ENCODE results near the gene CCDC126.

Gene CCDC126

GRCh38 chr7:23604296-23604640, 7.1 kb downstream of the CCDC126 start:
- Histone ChIP-seq H3K9me3 (no peaks in the 10 kb centered on the region), H3K4me3 (no peak overlapping the region), H3K36me3 (replicated peaks) (no peaks in the 10 kb centered on the region), H3K4me1 (peaks cover 9% of the 10 kb centered on the region), H3K27me3 (ENCODE audit: low read depth) (no peaks in the 10 kb centered on the region)
- no peak for DNase-seq (ENCODE audit: low spot score in 2 of 2)
- in situ Hi-C loops (cut with MboI; ENCODE audit: low sequenced_read_pairs): no loop called here

GRCh38 chr7:23607130-23607529, 9.9 kb downstream of the CCDC126 start:
- no peaks in the 10 kb centered on the region for H3K27me3 ChIP-seq (ENCODE audit: low read depth)
- no peak overlapping the region for H3K4me3 ChIP-seq
- H3K36me3 ChIP-seq (replicated peaks): no peaks in the 10 kb centered on the region
- no peaks in the 10 kb centered on the region for H3K9me3 ChIP-seq
- in situ Hi-C loops (cut with MboI; ENCODE audit: low sequenced_read_pairs): no loop called here
- H3K4me1 ChIP-seq: no peaks in the 10 kb centered on the region
- no peak for DNase-seq (ENCODE audit: low spot score in 2 of 2)

GRCh38 chr7:23607866-23608265, 10.7 kb downstream of the CCDC126 start:
- Histone ChIP-seq H3K36me3 (replicated peaks) (no peaks in the 10 kb centered on the region), H3K4me3 (no peak overlapping the region), H3K27me3 (ENCODE audit: low read depth) (no peaks in the 10 kb centered on the region), H3K9me3 (no peaks in the 10 kb centered on the region), H3K4me1 (no peaks in the 10 kb centered on the region)
- in situ Hi-C loops (cut with MboI; ENCODE audit: low sequenced_read_pairs): no loop called here
- DNase-seq (ENCODE audit: low spot score in 2 of 2): no peak

GRCh38 chr7:23615331-23615730, 18.1 kb downstream of the CCDC126 start:
- no peaks in the 10 kb centered on the region for H3K27me3 ChIP-seq (ENCODE audit: low read depth)
- H3K36me3 ChIP-seq (replicated peaks): no peaks in the 10 kb centered on the region; the same call in 1 of the 2 replicates
- H3K4me3 ChIP-seq: no peak overlapping the region
- H3K9me3 ChIP-seq: no peaks in the 10 kb centered on the region
- DNase-seq (ENCODE audit: low spot score in 2 of 2): no peak
- no peaks in the 10 kb centered on the region for H3K4me1 ChIP-seq
- in situ Hi-C loops (cut with MboI; ENCODE audit: low sequenced_read_pairs): no loop called here

GRCh38 chr7:23616593-23616992, 19.4 kb downstream of the CCDC126 start:
- no peaks in the 10 kb centered on the region for H3K4me1 ChIP-seq
- H3K36me3 ChIP-seq (replicated peaks): no peaks in the 10 kb centered on the region; the same call in 1 of the 2 replicates
- no peaks in the 10 kb centered on the region for H3K27me3 ChIP-seq (ENCODE audit: low read depth)
- in situ Hi-C loops (cut with MboI; ENCODE audit: low sequenced_read_pairs): no loop called here
- DNase-seq (ENCODE audit: low spot score in 2 of 2): no peak
- H3K9me3 ChIP-seq: no peaks in the 10 kb centered on the region
- no peak overlapping the region for H3K4me3 ChIP-seq

GRCh38 chr7:23617482-23617881, 20.3 kb downstream of the CCDC126 start:
- Histone ChIP-seq H3K9me3 (no peaks in the 10 kb centered on the region), H3K27me3 (ENCODE audit: low read depth) (no peaks in the 10 kb centered on the region), H3K4me3 (no peak overlapping the region), H3K36me3 (replicated peaks) (no peaks in the 10 kb centered on the region; the same call in 1 of the 2 replicates), H3K4me1 (no peaks in the 10 kb centered on the region)
- in situ Hi-C loops (cut with MboI; ENCODE audit: low sequenced_read_pairs): no loop called here
- no peak for DNase-seq (ENCODE audit: low spot score in 2 of 2)

- in situ Hi-C loops (cut with MboI; ENCODE audit: low sequenced_read_pairs): no loop called here
- DNase-seq (ENCODE audit: low spot score in 2 of 2): no peak
- H3K9me3 ChIP-seq: no peaks in the 10 kb centered on the region
Measured at GRCh38 chr7:23618241-23618640, 21.1 kb downstream of the CCDC126 start.

GRCh38 chr7:23619141-23619540, 22.0 kb downstream of the CCDC126 start:
- H3K36me3 ChIP-seq (replicated peaks): no peaks in the 10 kb centered on the region; the same call in 1 of the 2 replicates
- DNase-seq (ENCODE audit: low spot score in 2 of 2): no peak
- H3K27me3 ChIP-seq (ENCODE audit: low read depth): no peaks in the 10 kb centered on the region
- in situ Hi-C loops (cut with MboI; ENCODE audit: low sequenced_read_pairs): no loop called here
- H3K4me3 ChIP-seq: no peak overlapping the region
- no peaks in the 10 kb centered on the region for H3K4me1 ChIP-seq
- no peaks in the 10 kb centered on the region for H3K9me3 ChIP-seq

More at GRCh38 chr7:23618241-23618640, 21.1 kb downstream of the CCDC126 start:
- no peaks in the 10 kb centered on the region for H3K27me3 ChIP-seq (ENCODE audit: low read depth)
- no peaks in the 10 kb centered on the region for H3K4me1 ChIP-seq
- H3K36me3 ChIP-seq (replicated peaks): no peaks in the 10 kb centered on the region; the same call in 1 of the 2 replicates
- H3K4me3 ChIP-seq: no peak overlapping the region

GRCh38 chr7:23622506-23622925, 25.3 kb downstream of the CCDC126 start:
- H3K4me3 ChIP-seq: no peak overlapping the region
- H3K9me3 ChIP-seq: no peaks in the 10 kb centered on the region
- DNase-seq (ENCODE audit: low spot score in 2 of 2): no peak
- H3K36me3 ChIP-seq (replicated peaks): no peaks in the 10 kb centered on the region; the same call in 1 of the 2 replicates
- no peaks in the 10 kb centered on the region for H3K27me3 ChIP-seq (ENCODE audit: low read depth)
- in situ Hi-C loops (cut with MboI; ENCODE audit: low sequenced_read_pairs): no loop called here
- 0 out of 2 replicates have a peak, but pooled peaks cover 4% of the 10 kb centered on the region for H3K4me1 ChIP-seq

- no peak for DNase-seq (ENCODE audit: low spot score in 2 of 2)
- in situ Hi-C loops (cut with MboI; ENCODE audit: low sequenced_read_pairs): no loop called here
- H3K4me1 ChIP-seq: 0 out of 2 replicates have a peak, but pooled peaks cover 4% of the 10 kb centered on the region
- no peaks in the 10 kb centered on the region for H3K36me3 ChIP-seq (replicated peaks)
- no peak overlapping the region for H3K4me3 ChIP-seq
- no peaks in the 10 kb centered on the region for H3K27me3 ChIP-seq (ENCODE audit: low read depth)
- no peaks in the 10 kb centered on the region for H3K9me3 ChIP-seq
Measured at GRCh38 chr7:23628370-23628769, 31.2 kb downstream of the CCDC126 start.

- Histone ChIP-seq H3K36me3 (replicated peaks) (no peaks in the 10 kb centered on the region), H3K4me3 (no peak overlapping the region), H3K9me3 (no peaks in the 10 kb centered on the region), H3K4me1 (no peaks in the 10 kb centered on the region), H3K27me3 (ENCODE audit: low read depth) (no peaks in the 10 kb centered on the region)
- DNase-seq (ENCODE audit: low spot score in 2 of 2): no peak
- in situ Hi-C loops (cut with MboI; ENCODE audit: low sequenced_read_pairs): no loop called here
Measured at GRCh38 chr7:23633417-23633816, 36.2 kb downstream of the CCDC126 start.

GRCh38 chr7:23645822-23646221, 48.6 kb downstream of the CCDC126 start:
- in situ Hi-C loops (cut with MboI; ENCODE audit: low sequenced_read_pairs): no loop called here
- H3K27me3 ChIP-seq (ENCODE audit: low read depth): no peaks in the 10 kb centered on the region
- peaks cover 8% of the 10 kb centered on the region; the same call in 1 of the 2 replicates for H3K4me1 ChIP-seq
- no peak for DNase-seq (ENCODE audit: low spot score in 2 of 2)
- no peaks in the 10 kb centered on the region for H3K9me3 ChIP-seq
- H3K4me3 ChIP-seq: no peak overlapping the region
- no peaks in the 10 kb centered on the region for H3K36me3 ChIP-seq (replicated peaks)

- H3K27me3 ChIP-seq (ENCODE audit: low read depth): no peaks in the 10 kb centered on the region
Measured at GRCh38 chr7:23653942-23654341, 56.8 kb downstream of the CCDC126 start.

GRCh38 chr7:23654508-23654907, 57.3 kb downstream of the CCDC126 start:
- no peaks in the 10 kb centered on the region for H3K4me1 ChIP-seq
- peaks cover 5% of the 10 kb centered on the region for H3K9me3 ChIP-seq
- H3K4me3 ChIP-seq: no peak overlapping the region
- in situ Hi-C loops (cut with MboI; ENCODE audit: low sequenced_read_pairs): no loop called here
- peak; percentile 22 to 57 for DNase-seq (ENCODE audit: low spot score in 2 of 2)
- no peaks in the 10 kb centered on the region for H3K27me3 ChIP-seq (ENCODE audit: low read depth)
- no peaks in the 10 kb centered on the region for H3K36me3 ChIP-seq (replicated peaks)

More at GRCh38 chr7:23653942-23654341, 56.8 kb downstream of the CCDC126 start:
- Histone ChIP-seq H3K4me3 (no peak overlapping the region), H3K9me3 (peaks cover 5% of the 10 kb centered on the region), H3K4me1 (peaks cover 1% of the 10 kb centered on the region; the same call in 1 of the 2 replicates), H3K36me3 (replicated peaks) (no peaks in the 10 kb centered on the region)
- no peak for DNase-seq (ENCODE audit: low spot score in 2 of 2)
- in situ Hi-C loops (cut with MboI; ENCODE audit: low sequenced_read_pairs): no loop called here

- Histone ChIP-seq H3K27me3 (ENCODE audit: low read depth) (no peaks in the 10 kb centered on the region), H3K4me3 (no peak overlapping the region), H3K36me3 (replicated peaks) (no peaks in the 10 kb centered on the region), H3K9me3 (peaks cover 5% of the 10 kb centered on the region), H3K4me1 (no peaks in the 10 kb centered on the region)
- DNase-seq (ENCODE audit: low spot score in 2 of 2): no peak
- in situ Hi-C loops (cut with MboI; ENCODE audit: low sequenced_read_pairs): no loop called here
Measured at GRCh38 chr7:23655433-23655832, 58.3 kb downstream of the CCDC126 start.
